OCI-M2 (cell line): ENCODE measurements around the gene SNIP1.
"Not testable (repeated sequence)": the region's sequence is repeated elsewhere in the genome, so short reads cannot be mapped to it uniquely, and the experiment has no call there.

Experiments used
- DNase-seq: peaks from one replicate; lab custom pipeline; 2025; ENCODE audit not compliant: unreplicated experiment; lab: John Stamatoyannopoulos, UW

SNIP1 gene

DNA sequence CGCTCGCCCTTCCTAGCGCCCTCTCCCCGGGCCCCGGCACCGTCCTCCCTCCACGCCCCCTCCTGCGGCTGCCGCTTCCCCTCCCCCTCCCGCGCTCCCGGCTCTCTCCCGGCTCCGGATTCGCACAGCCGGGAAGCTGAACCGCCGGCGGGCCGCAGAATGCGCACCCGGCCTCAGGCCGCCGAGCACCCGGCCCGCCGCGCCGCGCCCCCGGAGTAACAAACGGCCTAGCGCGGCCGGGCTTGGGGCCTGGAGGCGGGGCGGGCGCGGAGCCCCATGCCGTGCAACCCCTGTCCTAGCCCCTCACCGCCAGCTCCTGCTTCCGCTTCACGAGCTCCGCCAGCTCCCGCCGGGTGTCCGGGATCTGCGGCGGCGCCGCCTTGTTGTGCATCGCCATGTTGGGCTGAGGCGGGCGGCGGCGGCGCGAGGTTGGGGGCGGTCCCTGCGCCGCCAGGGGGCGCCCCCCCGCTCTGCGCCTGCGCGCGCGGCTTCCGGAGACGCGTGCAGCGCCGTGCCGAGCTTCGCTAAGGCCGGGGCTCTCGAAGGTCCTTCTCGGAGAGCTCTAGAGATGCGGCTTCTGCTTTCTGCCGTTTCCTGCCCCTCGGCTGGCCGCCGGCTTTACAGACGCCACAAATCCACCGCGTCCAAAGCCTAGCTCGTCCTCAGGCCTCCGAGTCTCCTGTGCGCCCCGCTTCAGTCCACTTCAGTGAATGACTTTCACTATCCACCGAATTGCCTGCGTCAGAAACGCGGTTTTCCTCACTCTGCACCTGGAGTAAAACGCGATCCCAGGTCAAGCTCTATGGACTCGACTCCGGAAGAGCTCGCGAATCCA, 39.5 kb downstream of the SNIP1 start, which contains the start of gene MEAF6:
Gene MEAF6 (minus strand): TSS at position 417 of the 835 bp plus-strand sequence. CDS start 20 bp downstream, at position 397.
- DNase-seq: no peak

DNA sequence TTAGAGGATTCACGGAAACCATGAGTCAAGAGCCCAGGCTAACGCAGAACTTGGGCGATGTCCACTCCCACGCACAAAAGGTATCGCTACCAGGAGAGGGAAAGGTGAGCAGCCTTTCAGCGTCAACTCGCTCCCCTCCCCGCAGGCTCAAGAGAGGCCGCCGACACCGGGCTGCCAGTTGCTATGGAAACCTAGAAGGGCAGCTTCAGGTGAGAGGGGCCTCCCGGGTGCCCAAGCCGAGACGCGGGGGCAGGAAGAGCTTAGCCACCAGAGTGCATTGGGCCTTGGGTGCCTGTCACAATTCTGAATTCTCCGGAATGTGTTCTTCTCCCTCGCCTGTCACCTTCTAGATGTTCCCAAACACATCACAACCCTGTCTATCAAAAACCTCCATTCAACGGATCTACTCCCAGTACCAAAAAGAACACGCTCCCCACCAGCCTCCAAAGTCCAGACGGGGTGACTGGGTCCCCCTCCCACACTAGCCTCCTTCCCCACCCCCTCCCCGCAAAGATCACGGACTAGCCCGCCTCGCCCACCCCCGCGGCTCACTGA, 40.2 kb downstream of the SNIP1 start:
- DNase-seq: no peak

DNA sequence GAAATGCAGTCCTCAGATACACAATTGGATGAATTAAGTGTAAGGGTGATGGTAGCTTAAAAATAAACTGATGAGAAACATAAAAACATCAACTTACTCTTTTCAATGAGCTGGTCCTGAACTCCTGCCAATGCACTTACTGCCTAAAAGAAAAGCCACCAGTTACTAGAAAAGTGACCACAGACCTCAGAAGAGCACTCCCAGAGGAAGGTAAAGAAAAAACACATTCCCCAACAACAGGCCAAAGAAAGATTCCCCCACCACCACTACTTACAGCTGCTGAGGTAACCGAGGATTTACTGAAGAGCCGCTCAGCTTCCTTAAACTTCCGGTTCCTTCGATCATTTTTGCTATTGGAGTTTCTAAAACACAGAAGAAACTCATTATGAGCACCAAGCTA, 44.9 kb downstream of the SNIP1 start:
- no peak for DNase-seq

GRCh38 chr1:37506740-37507139, 47.4 kb downstream of the SNIP1 start:
- no peak for DNase-seq

- DNase-seq: not testable (repeated sequence)
These were observed 51.3 kb downstream of the SNIP1 start for GRCh38 chr1:37502791-37503190.

GRCh38 chr1:37502104-37502503, 52.0 kb downstream of the SNIP1 start:
- DNase-seq: no peak

DNA sequence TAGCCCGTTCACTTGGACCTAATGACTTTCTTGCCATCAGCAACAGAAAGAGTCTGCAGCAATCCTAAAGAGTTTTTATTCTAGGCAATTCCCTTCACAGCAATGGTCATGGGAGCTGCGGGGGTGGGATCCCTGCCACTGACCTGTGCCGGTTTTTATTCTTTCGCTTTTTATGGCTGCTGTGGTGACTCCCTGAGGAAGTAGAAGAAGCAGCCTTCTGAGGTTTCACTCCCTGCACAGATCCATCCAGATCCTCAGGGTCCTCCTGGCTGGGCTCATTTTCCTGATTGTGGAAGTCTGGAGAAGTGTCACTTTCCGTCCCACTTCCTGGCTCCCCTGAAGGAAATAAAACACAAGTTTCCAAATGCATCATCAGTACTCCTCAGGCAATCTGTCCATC, 52.4 kb downstream of the SNIP1 start:
- DNase-seq: no peak

DNA sequence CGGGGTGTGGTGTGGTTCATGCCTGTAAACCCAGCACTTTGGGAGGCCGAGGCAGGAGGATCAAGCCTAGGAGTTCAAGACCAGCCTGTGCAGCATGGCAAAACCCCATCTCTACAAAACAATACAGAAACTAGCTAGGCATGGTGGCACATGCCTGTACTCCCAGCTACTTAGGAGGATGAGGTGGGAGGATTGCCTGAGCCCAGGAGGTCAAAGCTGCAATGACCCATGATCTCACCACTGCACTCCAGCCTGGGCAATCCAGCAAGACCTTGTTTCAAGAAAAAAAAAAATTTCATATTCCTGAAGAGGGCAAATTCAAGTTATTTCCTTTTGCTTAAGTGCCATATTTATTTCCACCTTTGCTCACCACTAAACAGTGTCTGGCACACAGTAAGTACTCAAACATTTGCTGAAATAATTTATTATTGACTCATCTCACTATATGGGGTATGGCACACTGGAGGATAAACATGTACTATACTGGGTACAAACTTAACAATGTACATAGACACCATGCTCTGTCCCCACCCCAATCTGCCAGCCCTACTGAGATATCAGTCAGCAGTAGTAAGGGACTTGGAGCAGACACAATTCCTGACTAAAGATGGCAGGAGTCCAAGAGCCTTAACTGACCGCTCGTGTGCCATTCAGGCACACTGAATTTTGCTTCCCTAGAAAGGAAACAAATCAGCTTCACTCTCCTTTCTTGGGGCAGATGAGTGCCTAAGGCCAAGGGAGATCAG, 55.0 kb downstream of the SNIP1 start:
- no peak for DNase-seq

DNA sequence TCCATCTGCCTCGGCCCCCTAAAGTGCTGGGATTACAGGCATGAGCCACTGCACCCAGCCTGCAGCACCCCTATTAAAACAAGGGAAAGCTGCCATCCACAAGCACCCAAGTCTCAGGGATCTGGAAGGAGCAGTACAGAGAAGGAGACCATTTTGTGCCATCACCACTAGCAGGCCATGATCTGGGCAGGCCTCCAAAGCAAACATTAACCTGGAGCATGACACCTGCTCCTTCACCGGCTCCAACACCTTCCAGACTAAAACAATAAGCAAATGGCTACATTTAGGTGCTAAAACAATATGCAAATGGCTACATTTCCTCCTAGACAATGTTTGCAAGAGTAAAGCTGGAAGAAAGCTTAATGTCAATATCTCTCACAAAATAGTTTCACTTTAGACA, 56.3 kb downstream of the SNIP1 start:
- DNase-seq: no peak

GRCh38 chr1:37495875-37496274, 58.2 kb downstream of the SNIP1 start:
- DNase-seq: no peak

GRCh38 chr1:37493336-37494098, 60.6 kb downstream of the SNIP1 start:
- DNase-seq: no peak

- no peak for DNase-seq
These were observed 66.5 kb downstream of the SNIP1 start for GRCh38 chr1:37487619-37487984.

- no peak for DNase-seq
These were observed 67.1 kb downstream of the SNIP1 start for GRCh38 chr1:37486680-37487618.

- DNase-seq: no peak
These were observed 68.0 kb downstream of the SNIP1 start for GRCh38 chr1:37485902-37486679.
